Measurements from ENCODE around the gene SLC35E3. TPM values are rescaled to one million over a fixed set of nuclear protein-coding genes. Genes with fewer than 3 reads are reported as not detected.

SLC35E3 gene
- total and polyA plus RNA-seq, 2 donors, result 6.6 to 8.8 TPM

DNA sequence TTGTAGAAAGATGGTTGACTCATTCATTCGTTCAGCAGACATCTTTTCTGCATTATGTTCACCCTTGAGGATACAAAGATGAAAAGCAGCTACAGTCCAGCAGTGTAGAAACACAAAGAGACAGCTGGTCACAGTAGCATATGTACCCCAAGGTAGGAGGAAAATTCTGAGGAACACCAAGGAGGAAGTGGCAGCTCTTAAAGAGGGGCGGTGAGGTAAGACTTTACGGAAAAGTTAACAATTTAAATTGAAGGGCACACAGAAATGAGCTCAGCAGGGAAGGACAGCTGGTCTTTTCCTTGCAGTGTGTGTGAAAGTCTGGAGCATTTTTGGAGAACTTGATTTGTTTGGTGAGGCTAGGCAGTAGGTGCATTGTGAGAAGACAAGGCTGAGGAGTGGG, 3.5 kb downstream of the SLC35E3 start:
- H3K4me3 ChIP-seq (ENCODE audit: low read length in 2 of 2), result no peak overlapping the region
- 99% methylated on average over 3 of the region's 3 CpGs for WGBS
- peaks cover 23 to 31% of the 10 kb centered on the region in 2 donors for H3K36me3 ChIP-seq (ENCODE audit: control insufficient read depth in 2 of 2, insufficient read depth in 2 of 2, low read length in 1 of 2)
- DNase-seq (ENCODE audit: low read depth in 6 of 9, low spot score in 9 of 9), result no peak
- H3K9me3 ChIP-seq (ENCODE audit: control insufficient read depth in 2 of 2, insufficient read depth in 1 of 2, low read length in 1 of 2), result no peaks in the 10 kb centered on the region
- H3K27me3 ChIP-seq (ENCODE audit: control insufficient read depth in 2 of 2, insufficient read depth in 1 of 2, low read length in 1 of 2), result no peaks in the 10 kb centered on the region
- peaks cover 6 to 19% of the 10 kb centered on the region in 2 donors for H3K4me1 ChIP-seq (ENCODE audit: control insufficient read depth in 2 of 2, insufficient read depth in 2 of 2, low read length in 2 of 2)
- H3K27ac ChIP-seq (ENCODE audit: low read depth in 1 of 2, low read length in 1 of 2), result no peak overlapping the region

DNA sequence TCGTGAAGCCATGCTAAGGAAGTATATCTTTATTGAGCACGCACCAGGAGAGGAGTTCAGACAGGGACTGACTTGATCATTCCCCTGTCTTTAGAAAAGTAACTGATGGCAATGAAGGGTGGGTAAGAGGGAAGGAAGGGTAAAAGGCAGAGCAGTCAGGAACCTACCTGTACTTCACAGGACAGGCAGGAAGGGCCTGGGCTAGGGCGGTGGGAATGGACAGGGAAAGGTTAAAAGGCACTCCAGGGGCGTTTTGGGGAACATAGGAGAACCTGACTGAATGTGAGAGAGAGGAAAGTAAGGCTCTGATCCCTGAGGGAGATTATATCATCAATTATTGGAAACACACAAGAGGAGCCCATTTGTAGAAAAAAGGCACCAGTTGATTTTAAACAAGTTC, 3.9 kb downstream of the SLC35E3 start:
- Histone ChIP-seq H3K36me3 (ENCODE audit: control insufficient read depth in 2 of 2, insufficient read depth in 2 of 2, low read length in 1 of 2) (peaks cover 27 to 34% of the 10 kb centered on the region in 2 donors), H3K4me3 (ENCODE audit: low read length in 2 of 2) (no peak overlapping the region), H3K9me3 (ENCODE audit: control insufficient read depth in 2 of 2, insufficient read depth in 1 of 2, low read length in 1 of 2) (no peaks in the 10 kb centered on the region), H3K27ac (ENCODE audit: low read depth in 1 of 2, low read length in 1 of 2) (no peak overlapping the region), H3K27me3 (ENCODE audit: control insufficient read depth in 2 of 2, insufficient read depth in 1 of 2, low read length in 1 of 2) (no peaks in the 10 kb centered on the region), H3K4me1 (ENCODE audit: control insufficient read depth in 2 of 2, insufficient read depth in 2 of 2, low read length in 2 of 2) (peaks cover 6 to 19% of the 10 kb centered on the region in 2 donors)
- DNase-seq (ENCODE audit: low read depth in 6 of 9, low spot score in 9 of 9), result no peak
- 97% methylated on average over 4 of the region's 4 CpGs for WGBS

DNA sequence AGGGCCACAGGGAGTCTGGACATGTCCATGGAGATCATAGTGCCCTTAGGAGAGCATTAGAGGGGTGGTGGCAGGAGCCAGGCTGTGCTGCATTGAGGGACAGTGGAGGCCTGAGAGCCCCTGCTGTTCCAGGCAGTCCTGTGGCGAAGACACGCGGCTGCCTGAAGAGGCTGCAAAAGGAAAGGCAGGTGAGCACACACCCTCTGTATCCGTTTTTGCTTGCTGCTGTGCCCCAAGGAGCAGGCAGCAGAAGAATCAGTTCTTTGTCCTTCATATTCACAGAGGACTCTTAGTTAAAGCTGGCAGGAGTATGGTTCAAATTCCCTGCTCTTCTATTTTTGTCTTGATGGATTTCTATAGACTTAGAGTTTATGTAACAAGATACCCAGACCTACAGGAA, 4.5 kb downstream of the SLC35E3 start:
- 94% methylated on average over 4 of the region's 4 CpGs for WGBS
- H3K27me3 ChIP-seq (ENCODE audit: control insufficient read depth in 2 of 2, insufficient read depth in 1 of 2, low read length in 1 of 2), result no peaks in the 10 kb centered on the region
- DNase-seq (ENCODE audit: low read depth in 6 of 9, low spot score in 9 of 9), result no peak
- H3K36me3 ChIP-seq (ENCODE audit: control insufficient read depth in 2 of 2, insufficient read depth in 2 of 2, low read length in 1 of 2), result peaks cover 34 to 38% of the 10 kb centered on the region in 2 donors
- peak overlapping the region in 1 of 2 donors; percentile 55 for H3K27ac ChIP-seq (ENCODE audit: low read depth in 1 of 2, low read length in 1 of 2)
- no peaks in the 10 kb centered on the region for H3K9me3 ChIP-seq (ENCODE audit: control insufficient read depth in 2 of 2, insufficient read depth in 1 of 2, low read length in 1 of 2)
- no peak overlapping the region for H3K4me3 ChIP-seq (ENCODE audit: low read length in 2 of 2)
- peaks cover 6 to 19% of the 10 kb centered on the region in 2 donors for H3K4me1 ChIP-seq (ENCODE audit: control insufficient read depth in 2 of 2, insufficient read depth in 2 of 2, low read length in 2 of 2)

GRCh38 chr12:68755536-68756243, 9.7 kb downstream of the SLC35E3 start:
- no peak overlapping the region for H3K4me3 ChIP-seq (ENCODE audit: low read length in 2 of 2)
- WGBS, result 99% methylated on average over 4 of the region's 4 CpGs
- H3K27ac ChIP-seq (ENCODE audit: low read depth in 1 of 2, low read length in 1 of 2), result no peak overlapping the region
- no peaks in the 10 kb centered on the region for H3K27me3 ChIP-seq (ENCODE audit: control insufficient read depth in 2 of 2, insufficient read depth in 1 of 2, low read length in 1 of 2)
- peaks cover 38 to 61% of the 10 kb centered on the region in 2 donors for H3K36me3 ChIP-seq (ENCODE audit: control insufficient read depth in 2 of 2, insufficient read depth in 2 of 2, low read length in 1 of 2)
- H3K4me1 ChIP-seq (ENCODE audit: control insufficient read depth in 2 of 2, insufficient read depth in 2 of 2, low read length in 2 of 2), result peaks cover 0 to under 1% of the 10 kb centered on the region in 2 donors
- DNase-seq (ENCODE audit: low read depth in 6 of 9, low spot score in 9 of 9), result no peak
- no peaks in the 10 kb centered on the region for H3K9me3 ChIP-seq (ENCODE audit: control insufficient read depth in 2 of 2, insufficient read depth in 1 of 2, low read length in 1 of 2)

- WGBS, result 99% methylated on average over 5 of the region's 5 CpGs
- Histone ChIP-seq H3K4me1 (ENCODE audit: control insufficient read depth in 2 of 2, insufficient read depth in 2 of 2, low read length in 2 of 2) (peaks cover 11 to 20% of the 10 kb centered on the region in 2 donors), H3K36me3 (ENCODE audit: control insufficient read depth in 2 of 2, insufficient read depth in 2 of 2, low read length in 1 of 2) (peaks cover 46 to 59% of the 10 kb centered on the region in 2 donors), H3K9me3 (ENCODE audit: control insufficient read depth in 2 of 2, insufficient read depth in 1 of 2, low read length in 1 of 2) (peaks cover 0 to 5% of the 10 kb centered on the region in 2 donors), H3K27me3 (ENCODE audit: control insufficient read depth in 2 of 2, insufficient read depth in 1 of 2, low read length in 1 of 2) (no peaks in the 10 kb centered on the region), H3K27ac (ENCODE audit: low read depth in 1 of 2, low read length in 1 of 2) (no peak overlapping the region), H3K4me3 (ENCODE audit: low read length in 2 of 2) (no peak overlapping the region)
- no peak for DNase-seq (ENCODE audit: low read depth in 6 of 9, low spot score in 9 of 9)
These were observed 13.9 kb downstream of the SLC35E3 start for GRCh38 chr12:68759852-68760251.

GRCh38 chr12:68760806-68761441, 14.9 kb downstream of the SLC35E3 start:
- WGBS, result 93% methylated on average over 7 of the region's 7 CpGs

GRCh38 chr12:68761442-68761812, 15.5 kb downstream of the SLC35E3 start:
- Histone ChIP-seq H3K27ac (ENCODE audit: low read depth in 1 of 2, low read length in 1 of 2) (peak overlapping the region in 1 of 2 donors; percentile 90), H3K36me3 (ENCODE audit: control insufficient read depth in 2 of 2, insufficient read depth in 2 of 2, low read length in 1 of 2) (peaks cover 38 to 49% of the 10 kb centered on the region in 2 donors), H3K4me1 (ENCODE audit: control insufficient read depth in 2 of 2, insufficient read depth in 2 of 2, low read length in 2 of 2) (peaks cover 11 to 20% of the 10 kb centered on the region in 2 donors), H3K4me3 (ENCODE audit: low read length in 2 of 2) (no peak overlapping the region), H3K27me3 (ENCODE audit: control insufficient read depth in 2 of 2, insufficient read depth in 1 of 2, low read length in 1 of 2) (no peaks in the 10 kb centered on the region), H3K9me3 (ENCODE audit: control insufficient read depth in 2 of 2, insufficient read depth in 1 of 2, low read length in 1 of 2) (peaks cover 0 to 5% of the 10 kb centered on the region in 2 donors)
- 97% methylated on average over 3 of the region's 3 CpGs for WGBS
- no peak for DNase-seq (ENCODE audit: low read depth in 6 of 9, low spot score in 9 of 9)

More at GRCh38 chr12:68760806-68761441, 14.9 kb downstream of the SLC35E3 start:
- Histone ChIP-seq H3K36me3 (ENCODE audit: control insufficient read depth in 2 of 2, insufficient read depth in 2 of 2, low read length in 1 of 2) (peaks cover 38 to 52% of the 10 kb centered on the region in 2 donors), H3K27ac (ENCODE audit: low read depth in 1 of 2, low read length in 1 of 2) (peak overlapping the region in 1 of 2 donors; percentile 90), H3K9me3 (ENCODE audit: control insufficient read depth in 2 of 2, insufficient read depth in 1 of 2, low read length in 1 of 2) (peaks cover 0 to 5% of the 10 kb centered on the region in 2 donors), H3K4me1 (ENCODE audit: control insufficient read depth in 2 of 2, insufficient read depth in 2 of 2, low read length in 2 of 2) (peaks cover 11 to 20% of the 10 kb centered on the region in 2 donors), H3K4me3 (ENCODE audit: low read length in 2 of 2) (no peak overlapping the region), H3K27me3 (ENCODE audit: control insufficient read depth in 2 of 2, insufficient read depth in 1 of 2, low read length in 1 of 2) (no peaks in the 10 kb centered on the region)
- no peak for DNase-seq (ENCODE audit: low read depth in 6 of 9, low spot score in 9 of 9)

DNA sequence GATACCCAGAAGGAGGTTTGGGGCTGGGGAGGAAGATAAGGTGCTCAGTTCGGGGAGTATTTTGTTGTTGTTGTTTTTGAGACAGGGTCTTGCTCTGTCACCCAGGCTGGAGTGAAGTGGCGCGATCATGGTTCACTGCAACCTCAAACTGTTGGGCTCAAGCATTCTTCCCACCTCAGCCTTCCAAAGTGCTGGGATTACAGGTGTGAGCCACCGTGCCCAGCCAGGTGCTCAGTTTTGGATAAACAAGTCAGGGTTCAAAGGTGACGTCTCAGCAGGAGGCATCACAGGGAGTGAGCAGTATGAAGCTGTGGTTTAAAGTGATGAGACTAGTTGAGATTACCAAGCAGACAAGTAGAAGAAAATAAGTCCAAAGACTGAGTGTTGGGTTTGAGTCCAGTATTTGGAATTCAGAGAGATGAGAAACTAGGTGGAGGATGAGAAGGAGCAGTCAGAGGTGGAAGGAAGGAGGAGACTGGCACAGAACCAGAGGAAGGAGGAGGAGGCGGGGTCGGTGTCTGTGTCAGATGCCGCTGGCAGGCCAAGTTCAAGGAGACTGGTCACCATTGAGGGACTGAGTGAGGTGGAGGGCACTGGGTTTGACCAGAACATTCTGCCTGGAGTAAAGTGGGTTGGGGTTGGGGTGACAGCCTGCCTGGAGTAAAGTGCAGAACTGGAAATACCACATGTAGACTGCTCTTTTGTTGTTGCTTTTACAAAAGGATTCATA, 16.1 kb downstream of the SLC35E3 start:
- no peak for DNase-seq (ENCODE audit: low read depth in 6 of 9, low spot score in 9 of 9)
- Histone ChIP-seq H3K27ac (ENCODE audit: low read depth in 1 of 2, low read length in 1 of 2) (peak overlapping the region; percentile 2 to 90), H3K4me1 (ENCODE audit: control insufficient read depth in 2 of 2, insufficient read depth in 2 of 2, low read length in 2 of 2) (peaks cover 11 to 20% of the 10 kb centered on the region in 2 donors), H3K9me3 (ENCODE audit: control insufficient read depth in 2 of 2, insufficient read depth in 1 of 2, low read length in 1 of 2) (peaks cover 0 to 5% of the 10 kb centered on the region in 2 donors), H3K36me3 (ENCODE audit: control insufficient read depth in 2 of 2, insufficient read depth in 2 of 2, low read length in 1 of 2) (peaks cover 39 to 49% of the 10 kb centered on the region in 2 donors), H3K4me3 (ENCODE audit: low read length in 2 of 2) (no peak overlapping the region), H3K27me3 (ENCODE audit: control insufficient read depth in 2 of 2, insufficient read depth in 1 of 2, low read length in 1 of 2) (no peaks in the 10 kb centered on the region)
- WGBS, result 94% methylated on average over 8 of the region's 8 CpGs

- Histone ChIP-seq H3K9me3 (ENCODE audit: control insufficient read depth in 2 of 2, insufficient read depth in 1 of 2, low read length in 1 of 2) (peaks cover 0 to 5% of the 10 kb centered on the region in 2 donors), H3K27ac (ENCODE audit: low read depth in 1 of 2, low read length in 1 of 2) (peak overlapping the region; percentile 64 to 90), H3K4me3 (ENCODE audit: low read length in 2 of 2) (no peak overlapping the region), H3K27me3 (ENCODE audit: control insufficient read depth in 2 of 2, insufficient read depth in 1 of 2, low read length in 1 of 2) (no peaks in the 10 kb centered on the region), H3K36me3 (ENCODE audit: control insufficient read depth in 2 of 2, insufficient read depth in 2 of 2, low read length in 1 of 2) (peaks cover 39 to 48% of the 10 kb centered on the region in 2 donors), H3K4me1 (ENCODE audit: control insufficient read depth in 2 of 2, insufficient read depth in 2 of 2, low read length in 2 of 2) (peaks cover 11 to 20% of the 10 kb centered on the region in 2 donors)
- 94% methylated on average over 3 of the region's 3 CpGs for WGBS
- no peak for DNase-seq (ENCODE audit: low read depth in 6 of 9, low spot score in 9 of 9)
These were observed 16.7 kb downstream of the SLC35E3 start for GRCh38 chr12:68762691-68763090.
